Fibroblast of villous mesenchyme (primary cell): Measurements from ENCODE around the gene TSPEAR. TPM values are rescaled to one million over a fixed set of nuclear protein-coding genes. Genes with fewer than 3 reads are reported as not detected.
"Not testable (repeated sequence)": the region's sequence is repeated elsewhere in the genome, so short reads cannot be mapped to it uniquely, and the experiment has no call there.

Experiments
- DNase-seq: peaks from one replicate; pipeline ENCODE4 v3.0.0-alpha.2; 2010; ENCODE audit warnings: low read depth
- H3K4me3 ChIP-seq: 2 replicates; pipeline ENCODE4 v1.5.1; 2011; ENCODE audit warnings: low read depth, mild to moderate bottlenecking, low read length
- CTCF ChIP-seq: IDR thresholded peaks from 2 replicates; pipeline ENCODE4 v1.5.1; 2012; ENCODE audit warnings: low read depth, mild to moderate bottlenecking, low read length; ENCODE audit not compliant: insufficient read depth
- total RNA-seq: library from RNA; depleted of rRNA; stranded (reverse); fragments of >200 nt; gene quantifications from 2 replicates; pipeline ENCODE4 v1.2.3, GENCODE V29; 2012

The TSPEAR gene
- total RNA-seq, 1 donor = not detected

GRCh38 chr21:44558695-44559094 lies 152.7 kb downstream of the TSPEAR start, which contains the start of gene KRTAP10-3:
TSS of gene KRTAP10-3 (minus strand) at chr21:44558795. CDS start at chr21:44558715, 80 bp downstream.
- no peak for TF ChIP-seq CTCF
- DNase-seq = no peak

GRCh38 chr21:44558329-44558675 lies 153.1 kb downstream of the TSPEAR start:
- not testable (repeated sequence) for H3K4me3 ChIP-seq, DNase-seq

More at GRCh38 chr21:44558695-44559094, 152.7 kb downstream of the TSPEAR start, which contains the start of gene KRTAP10-3:
- H3K4me3 ChIP-seq = no peak within 1 kb of the TSS

DNA sequence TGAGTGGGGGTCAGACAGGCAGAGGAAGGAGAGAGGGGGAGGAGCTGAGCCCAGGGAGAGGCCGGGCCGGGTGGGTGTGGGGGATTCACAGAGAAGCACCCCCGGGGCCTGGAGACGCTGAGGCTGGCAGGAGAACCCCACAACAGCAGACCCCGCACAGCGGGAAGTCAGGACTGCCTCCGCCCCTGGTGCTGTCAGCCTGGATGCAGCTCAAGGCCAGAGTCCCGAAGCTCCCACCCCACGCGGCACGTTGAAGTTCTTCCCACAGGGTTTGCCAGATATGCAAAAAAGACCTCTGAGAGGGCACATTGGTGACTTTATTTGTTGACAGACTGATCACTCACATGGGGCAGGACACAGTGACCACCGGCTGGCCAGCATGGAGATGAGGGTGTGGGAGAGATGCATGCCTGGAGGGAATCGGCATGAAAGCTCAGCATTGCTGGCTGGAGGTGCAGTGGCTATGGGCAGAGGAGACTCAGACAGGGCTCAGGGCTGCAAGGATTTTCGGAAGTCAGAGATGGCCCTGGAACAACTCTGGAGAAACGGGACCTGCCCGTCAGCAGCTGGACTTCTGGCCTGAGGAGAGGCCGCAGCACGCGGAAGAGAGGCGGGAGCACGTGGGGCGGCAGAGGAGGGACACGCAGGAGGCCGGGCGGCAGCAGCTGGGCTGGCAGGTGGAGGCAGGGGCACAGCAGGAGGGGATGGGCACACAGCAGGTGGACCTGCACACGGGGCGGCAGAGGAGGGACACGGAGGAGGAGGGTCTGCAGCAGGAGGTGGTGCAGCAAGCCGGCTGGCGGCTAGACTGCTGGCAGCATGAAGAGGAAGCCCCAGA lies 153.7 kb downstream of the TSPEAR start:
- no peak for TF ChIP-seq CTCF
- no peak overlapping the region for H3K4me3 ChIP-seq
- DNase-seq = no peak

GRCh38 chr21:44556879-44557278 lies 154.5 kb downstream of the TSPEAR start:
- DNase-seq = no peak
- H3K4me3 ChIP-seq = no peak overlapping the region
- no peak for TF ChIP-seq CTCF

- DNase-seq = no peak
- H3K4me3 ChIP-seq = no peak overlapping the region
- no peak for TF ChIP-seq CTCF
These were observed 156.0 kb downstream of the TSPEAR start for GRCh38 chr21:44555200-44555875.

GRCh38 chr21:44552681-44553080 lies 158.7 kb downstream of the TSPEAR start:
- H3K4me3 ChIP-seq = no peak overlapping the region
- no peak for DNase-seq
- TF ChIP-seq CTCF = no peak

DNA sequence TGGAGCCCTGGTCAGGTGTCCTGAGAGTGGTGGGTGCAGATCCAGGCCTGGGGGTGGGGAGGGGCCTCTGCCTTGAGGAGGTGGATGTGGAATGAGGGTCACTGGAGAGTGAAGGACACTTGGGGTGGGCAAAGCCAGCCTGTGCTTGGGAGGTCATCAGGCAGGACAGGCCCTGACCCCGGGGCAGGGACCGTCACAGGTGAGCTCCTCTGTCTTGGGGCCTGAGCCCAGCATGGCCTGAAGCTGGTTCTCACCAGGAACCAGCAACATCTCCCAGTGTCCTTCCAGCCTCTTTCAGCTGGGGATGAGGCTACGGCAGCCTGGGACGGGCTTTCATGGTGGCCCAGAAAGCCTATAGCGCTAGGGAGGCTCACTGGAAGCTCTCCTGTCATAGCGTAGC lies 159.2 kb downstream of the TSPEAR start:
- H3K4me3 ChIP-seq = no peak overlapping the region
- no peak for DNase-seq
- TF ChIP-seq CTCF = no peak
